Measurements from ENCODE around the gene CXorf66.
"Not testable (repeated sequence)": the region's sequence is repeated elsewhere in the genome, so short reads cannot be mapped to it uniquely, and the experiment has no call there.

CXorf66 gene

DNA sequence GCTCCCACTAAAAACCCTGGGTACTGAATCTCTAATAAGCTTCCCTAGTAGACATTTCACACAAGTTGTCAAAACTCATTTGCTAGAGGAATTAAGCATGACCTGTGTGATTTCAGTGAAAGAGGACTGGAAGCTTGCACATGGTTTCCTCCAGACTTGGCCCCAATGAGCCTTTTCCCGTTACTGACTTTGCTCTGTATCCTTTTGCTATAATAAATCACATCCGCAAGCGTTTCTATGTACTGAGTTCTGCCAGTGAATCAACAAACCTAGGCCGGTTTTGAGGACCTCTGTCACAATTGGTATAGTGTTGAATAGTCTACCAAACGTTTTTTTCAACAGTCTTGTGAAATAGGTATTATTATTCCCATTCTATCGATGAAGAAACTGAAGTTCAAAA, 40.6 kb downstream of the CXorf66 start:
- no peak for FAIRE-seq

DNA sequence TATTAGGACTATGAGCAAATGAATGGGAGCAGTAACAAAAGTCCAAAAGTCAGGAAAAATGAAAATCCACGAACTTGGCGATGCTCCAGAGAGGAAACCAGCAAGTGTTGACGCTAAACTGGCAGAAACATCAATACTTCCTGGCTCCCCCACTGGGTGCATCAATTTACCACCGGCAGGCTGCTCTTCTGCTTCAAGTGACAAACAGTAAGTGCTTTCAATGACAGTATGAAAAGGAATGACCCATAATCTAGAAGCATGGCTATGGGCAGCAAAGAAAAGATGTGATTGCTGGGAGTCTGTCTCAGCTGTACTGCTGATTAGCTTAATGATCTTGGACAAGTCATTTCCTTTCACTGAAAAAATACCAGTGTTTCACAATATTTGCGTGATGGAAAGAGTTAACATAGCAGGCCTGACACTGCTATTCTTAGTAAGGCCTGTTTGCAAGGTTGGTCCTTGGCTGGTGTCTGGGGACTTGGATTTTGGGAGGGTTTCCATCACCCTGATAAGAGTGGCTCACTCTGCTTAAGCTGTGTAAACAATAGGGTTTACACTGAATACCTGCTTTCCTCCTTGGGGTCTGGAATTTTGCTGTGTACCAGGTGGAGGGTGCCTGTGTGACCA, 41.1 kb downstream of the CXorf66 start:
- no peak for FAIRE-seq

DNA sequence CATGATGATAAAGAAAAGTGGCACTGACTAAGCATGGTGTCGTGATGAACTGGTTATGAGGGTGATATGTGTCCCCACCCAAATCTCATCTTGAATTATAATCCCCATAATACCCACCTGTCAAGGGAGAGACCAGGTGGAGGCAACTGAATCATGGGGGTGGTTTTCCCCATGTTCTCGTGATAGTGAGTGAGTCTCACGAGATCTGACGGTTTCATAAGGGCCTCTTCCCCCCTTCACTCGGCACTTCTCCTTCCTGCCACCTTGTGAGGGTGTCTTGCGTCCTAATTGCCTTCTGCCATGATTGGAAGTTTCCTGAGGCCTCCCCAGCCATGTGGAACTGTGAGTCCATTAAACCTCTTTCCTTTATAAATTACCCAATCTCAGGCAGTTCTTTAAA, 44.2 kb downstream of the CXorf66 start:
- not testable (repeated sequence) for FAIRE-seq

DNA sequence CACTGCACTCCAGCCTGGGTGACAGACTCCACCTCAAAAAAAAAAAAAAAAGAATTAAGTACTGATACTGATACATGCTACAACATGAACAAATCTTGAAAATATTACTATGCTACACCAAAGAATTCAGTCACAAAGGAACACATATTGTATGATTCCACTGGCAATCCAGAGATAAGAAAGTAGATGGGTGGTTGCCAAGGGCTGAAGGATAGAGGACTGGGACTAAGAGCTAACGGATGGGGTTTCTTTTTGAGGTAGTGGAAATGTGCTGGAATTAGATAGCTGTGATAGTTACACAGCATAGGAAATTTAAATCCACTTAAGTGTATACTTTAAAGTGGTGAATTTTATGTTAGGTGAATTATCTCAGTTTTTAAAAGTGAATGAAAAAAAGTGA, 45.0 kb downstream of the CXorf66 start:
- FAIRE-seq: no peak

DNA sequence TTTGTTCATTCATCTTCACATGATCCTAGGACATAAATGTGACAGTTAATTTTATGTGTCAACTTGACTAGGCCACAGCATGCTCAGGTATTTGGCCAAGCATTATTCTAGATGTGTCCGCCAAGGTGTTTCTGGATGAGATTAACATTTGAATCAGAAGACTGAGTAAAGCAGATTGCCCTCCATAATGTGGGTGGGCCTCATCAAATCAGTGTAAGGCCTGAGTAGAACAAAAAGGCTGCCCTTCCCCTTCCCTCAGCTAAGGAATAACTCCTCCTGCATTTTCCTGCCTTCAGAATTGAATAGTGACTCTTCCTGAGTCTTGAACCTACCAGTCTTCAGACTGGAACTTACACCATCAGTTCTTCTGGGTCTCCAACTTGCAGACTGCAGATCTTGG, 50.9 kb downstream of the CXorf66 start:
- no peak for FAIRE-seq

DNA sequence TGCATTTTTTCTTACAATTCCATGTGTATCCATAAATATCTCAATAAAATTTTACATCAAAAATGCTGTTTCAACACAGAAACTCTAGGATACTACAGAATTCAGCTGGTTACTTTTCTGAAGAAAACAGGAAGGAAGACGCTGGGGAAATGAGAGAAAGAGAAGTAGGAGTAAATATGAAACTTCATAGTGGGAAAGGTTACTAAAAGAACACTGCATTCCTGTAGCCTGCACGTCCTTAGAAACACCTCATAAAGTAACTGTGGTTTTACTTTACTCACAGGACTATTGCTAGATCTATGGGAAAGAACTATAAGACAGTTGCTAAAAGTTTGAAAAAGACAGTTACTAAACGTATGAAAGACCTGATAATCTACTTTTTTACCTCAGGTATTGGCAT, 55.6 kb downstream of the CXorf66 start:
- FAIRE-seq: no peak

DNA sequence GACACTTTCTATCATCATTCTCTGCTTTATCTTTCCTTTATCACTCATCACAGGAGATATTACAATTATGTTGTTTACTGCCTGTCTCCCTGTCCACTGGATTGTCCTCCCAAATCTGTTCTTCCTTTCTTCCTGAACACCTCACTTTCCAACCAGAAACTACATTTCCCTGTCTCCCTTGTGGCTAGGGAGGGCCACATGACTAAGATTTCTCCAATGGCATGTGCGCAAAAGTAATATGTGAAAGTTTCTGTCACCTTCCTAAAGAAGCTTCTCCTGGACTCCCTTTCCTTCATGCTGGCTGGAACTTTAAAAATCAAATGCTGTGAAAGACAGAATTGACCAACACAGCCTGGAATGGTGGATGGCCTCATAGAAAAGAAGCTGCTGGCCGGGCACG, 58.2 kb downstream of the CXorf66 start:
- FAIRE-seq: no peak

DNA sequence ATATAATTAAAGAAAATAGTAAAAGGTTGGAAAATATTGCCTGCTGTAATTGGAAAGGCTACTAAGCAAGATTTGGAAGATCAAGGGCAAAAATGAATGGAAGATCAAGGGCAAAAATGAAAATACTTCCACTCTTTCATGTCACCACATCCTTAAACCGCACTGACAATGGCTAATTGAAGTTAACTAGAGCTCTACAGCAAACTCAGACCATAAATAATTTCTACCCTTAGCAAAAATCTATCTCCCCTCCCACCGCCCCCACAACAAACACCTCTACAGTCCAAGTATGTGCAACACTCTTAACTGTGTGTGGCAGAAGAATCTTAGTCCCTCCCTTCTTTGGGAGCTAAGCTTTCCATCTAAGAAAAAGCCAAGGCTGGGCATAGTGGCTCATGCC, 59.6 kb downstream of the CXorf66 start:
- no peak for FAIRE-seq

All from A204.1 (cell line).